SHP77 (cell line): ENCODE measurements around the gene CLEC4M.
"Not testable (repeated sequence)": the region's sequence is repeated elsewhere in the genome, so short reads cannot be mapped to it uniquely, and the experiment has no call there.

Source experiments
- DNase-seq, 2 experiments: peaks; one replicate each; lab custom pipeline; 2025; lab: John Stamatoyannopoulos, UW

CLEC4M gene

DNA sequence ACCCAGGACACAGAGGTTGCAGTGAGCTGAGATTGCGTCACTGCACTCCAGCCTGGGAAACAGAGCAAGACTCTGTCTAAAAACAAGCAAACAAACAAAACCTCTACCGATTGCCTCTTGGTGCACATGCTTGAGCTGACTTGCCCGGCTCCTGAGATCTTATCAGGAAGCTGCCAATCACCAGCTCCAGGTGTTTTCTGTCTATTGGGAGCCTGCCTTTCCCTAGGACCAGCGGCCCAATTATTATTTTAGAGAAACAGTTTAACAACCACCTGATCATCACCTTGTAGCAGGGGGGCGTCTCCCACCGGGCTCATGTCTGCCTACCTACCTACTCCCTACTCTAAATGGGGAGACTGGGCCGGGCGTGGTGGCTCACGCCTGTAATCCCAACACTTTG, 10.8 kb downstream of the CLEC4M start:
- no peak for DNase-seq

DNA sequence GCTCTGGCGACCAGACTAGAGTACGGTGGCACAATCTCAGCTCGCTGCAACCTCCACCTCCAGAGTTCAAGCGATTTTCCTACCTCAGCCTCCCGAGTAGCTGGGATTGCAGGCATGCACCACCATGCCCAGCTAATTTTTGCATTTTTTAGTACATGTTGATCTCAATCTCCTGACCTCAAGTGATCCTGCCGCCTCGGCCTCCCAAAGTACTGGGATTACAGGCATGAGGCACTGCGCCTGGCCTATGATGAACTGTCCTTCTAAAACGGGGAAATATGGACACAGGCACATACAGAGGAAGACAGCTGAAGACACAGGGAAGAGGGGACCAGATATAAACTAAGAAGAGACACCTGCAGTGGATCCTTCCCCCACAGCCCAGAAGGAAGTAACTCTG, 12.7 kb downstream of the CLEC4M start:
- no peak for DNase-seq

DNA sequence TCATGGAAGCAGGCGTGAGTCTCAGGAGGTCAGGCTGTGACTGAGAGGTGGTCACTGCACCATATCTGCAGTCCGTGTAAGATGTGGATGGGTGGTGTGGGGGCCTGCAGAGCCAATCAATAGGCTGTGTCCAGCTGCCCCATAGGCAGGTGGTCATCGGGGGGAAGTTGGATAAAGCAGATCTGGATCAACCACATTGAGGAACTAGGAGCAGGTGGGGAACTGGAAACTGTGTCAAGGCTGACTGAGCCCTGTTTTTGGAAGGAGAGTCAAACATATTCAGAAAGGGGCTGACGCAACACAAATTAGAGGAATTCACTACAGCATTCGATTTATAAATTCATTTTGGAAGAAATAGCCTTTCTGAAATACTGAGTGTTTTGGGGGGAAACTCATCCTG, 15.0 kb downstream of the CLEC4M start:
- no peak for DNase-seq

DNA sequence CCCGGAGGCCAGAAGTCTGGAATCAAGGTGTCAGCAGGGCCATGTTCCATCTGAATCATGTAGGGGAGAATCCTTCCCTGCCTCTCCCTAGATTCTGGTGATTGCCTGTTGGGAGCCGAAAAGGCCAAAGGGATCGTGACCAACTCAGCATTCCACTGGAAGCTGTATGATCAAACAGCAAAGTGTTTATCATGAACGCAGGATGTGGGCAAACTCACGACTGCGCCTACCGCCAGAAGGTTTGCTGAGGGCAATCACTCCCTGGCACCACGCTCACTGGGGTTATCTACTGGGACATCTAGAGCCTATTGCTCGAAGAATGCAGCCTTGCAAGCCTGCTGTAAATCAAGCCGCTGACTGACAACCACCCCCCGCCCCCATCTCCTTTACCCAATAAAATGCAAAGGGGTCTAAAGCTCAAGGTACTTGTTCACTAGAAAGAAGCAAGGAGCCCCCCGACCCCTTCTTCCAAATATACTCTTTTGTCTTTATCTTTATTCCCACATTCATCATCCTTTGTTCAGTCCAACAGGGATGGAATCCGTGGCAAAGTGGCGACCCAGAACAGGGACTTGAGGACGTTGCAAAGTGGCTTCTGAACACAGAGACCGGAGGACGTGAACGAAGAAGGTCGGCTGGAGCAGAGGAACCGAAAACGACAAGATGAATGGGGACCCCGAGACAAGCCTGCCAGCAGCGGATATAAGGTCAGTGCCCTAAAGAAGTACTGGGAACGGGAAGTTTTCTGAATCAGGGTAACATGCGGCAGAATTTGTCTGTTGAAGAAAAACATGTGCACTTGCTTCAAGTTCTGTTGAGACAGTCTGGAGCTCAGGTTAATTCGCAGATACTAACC, 16.8 kb downstream of the CLEC4M start:
- DNase-seq = no peak

DNA sequence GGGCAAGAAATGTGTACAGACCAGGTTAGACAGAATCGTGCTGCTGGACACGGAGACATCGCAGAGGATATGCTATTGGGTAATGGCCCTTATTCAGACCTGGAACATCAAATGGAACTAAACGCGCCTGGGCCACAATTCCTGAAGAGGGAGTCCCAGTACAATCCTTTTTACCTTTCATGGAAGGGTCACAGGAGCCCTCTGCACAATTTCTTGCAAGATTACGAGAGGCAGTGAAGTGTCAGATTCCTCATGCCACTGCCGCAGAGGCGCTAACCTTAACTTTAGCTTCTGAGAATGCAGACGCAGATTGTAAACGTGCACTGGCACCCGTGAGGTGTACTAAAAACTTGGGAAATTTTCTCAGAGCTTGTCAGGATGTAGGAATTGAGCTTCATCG, 18.1 kb downstream of the CLEC4M start:
- no peak for DNase-seq

DNA sequence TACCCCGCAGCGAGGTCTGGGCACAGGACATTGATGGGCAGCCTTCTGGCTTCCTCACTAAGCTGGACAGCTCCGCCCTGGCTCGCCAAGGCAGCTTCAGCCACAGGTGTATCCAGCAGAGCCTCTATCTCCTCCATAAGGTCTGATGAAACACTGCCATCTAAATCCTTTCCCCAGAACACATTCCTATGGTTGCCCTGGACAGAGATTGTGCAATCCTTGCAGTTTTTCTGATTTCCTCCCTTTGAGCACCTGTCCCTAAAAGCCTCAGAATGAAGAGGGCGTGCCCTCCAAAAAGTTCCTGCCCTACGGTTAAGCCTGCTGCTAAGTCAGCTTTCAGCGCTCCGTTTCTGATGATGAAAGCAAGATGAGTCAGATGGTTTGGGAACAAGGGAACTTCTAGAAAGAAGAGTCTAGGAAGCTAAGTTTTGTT, 21.0 kb downstream of the CLEC4M start:
- no peak for DNase-seq

DNA sequence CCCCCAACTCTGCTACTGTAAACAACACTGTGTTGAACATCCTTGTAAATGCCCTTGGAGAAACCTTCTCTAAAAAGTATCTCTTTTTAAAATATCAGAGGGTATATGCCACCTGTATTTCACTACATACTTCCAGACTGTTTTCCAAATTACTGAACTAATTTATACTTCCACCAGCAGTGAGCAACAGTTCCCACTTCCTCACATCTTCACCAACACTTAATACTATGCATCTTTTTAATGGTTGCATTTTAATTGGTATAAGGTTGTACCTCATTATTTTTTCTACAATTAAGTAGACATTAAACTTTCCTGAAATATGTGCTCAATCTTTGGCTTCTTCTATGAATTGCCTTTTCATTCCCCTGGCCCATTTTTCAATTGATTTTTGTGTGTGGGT, 21.8 kb downstream of the CLEC4M start:
- DNase-seq = no peak

DNA sequence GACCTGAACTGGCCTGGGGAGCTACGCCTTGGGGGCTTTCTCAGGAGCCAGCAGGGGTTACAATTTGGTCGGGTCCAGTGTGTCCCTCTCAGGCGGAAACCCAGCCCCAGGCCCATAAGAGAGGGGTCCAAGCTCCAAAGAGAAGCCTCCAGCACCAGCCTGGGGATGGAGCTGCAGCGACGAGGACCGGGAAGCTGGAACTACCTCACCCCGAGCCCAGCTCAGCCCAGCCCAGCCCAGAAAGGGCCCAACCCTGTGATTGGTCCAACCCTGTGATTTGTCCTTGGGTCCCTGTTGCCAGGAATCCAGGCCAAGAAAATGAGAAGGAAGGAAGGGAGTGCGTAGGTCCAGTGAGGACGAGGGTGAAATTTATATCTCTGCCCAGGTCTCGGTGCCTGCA, 24.1 kb downstream of the CLEC4M start:
- no peak for DNase-seq

DNA sequence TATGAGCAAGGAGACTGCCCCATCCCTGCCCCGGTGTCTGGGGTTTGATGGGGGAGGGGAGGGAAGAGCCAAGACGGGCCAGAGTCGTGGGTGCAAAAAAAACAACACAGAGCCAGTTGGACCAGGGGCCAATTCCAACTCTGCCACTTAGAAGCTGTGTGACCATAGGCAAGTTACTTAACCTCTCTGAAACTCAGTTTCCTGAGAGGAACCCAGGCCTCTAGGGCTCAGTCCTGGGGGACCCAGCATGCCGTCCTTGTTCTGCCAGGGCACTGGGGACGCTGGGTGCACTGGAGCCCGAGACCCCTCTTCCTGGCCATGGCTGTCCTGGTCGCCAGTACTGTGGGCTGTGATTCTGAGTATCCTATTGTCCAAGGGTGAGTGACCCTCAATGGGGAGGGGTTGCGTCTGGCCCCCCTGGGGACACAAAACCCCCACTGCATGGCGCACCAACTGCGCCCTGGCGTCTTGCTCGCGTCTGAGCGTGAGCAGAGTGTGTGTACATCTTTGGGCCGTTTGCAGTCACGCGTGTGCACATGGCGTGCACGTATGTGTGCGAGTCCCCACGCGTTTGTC, 24.6 kb downstream of the CLEC4M start:
- no peak for DNase-seq

DNA sequence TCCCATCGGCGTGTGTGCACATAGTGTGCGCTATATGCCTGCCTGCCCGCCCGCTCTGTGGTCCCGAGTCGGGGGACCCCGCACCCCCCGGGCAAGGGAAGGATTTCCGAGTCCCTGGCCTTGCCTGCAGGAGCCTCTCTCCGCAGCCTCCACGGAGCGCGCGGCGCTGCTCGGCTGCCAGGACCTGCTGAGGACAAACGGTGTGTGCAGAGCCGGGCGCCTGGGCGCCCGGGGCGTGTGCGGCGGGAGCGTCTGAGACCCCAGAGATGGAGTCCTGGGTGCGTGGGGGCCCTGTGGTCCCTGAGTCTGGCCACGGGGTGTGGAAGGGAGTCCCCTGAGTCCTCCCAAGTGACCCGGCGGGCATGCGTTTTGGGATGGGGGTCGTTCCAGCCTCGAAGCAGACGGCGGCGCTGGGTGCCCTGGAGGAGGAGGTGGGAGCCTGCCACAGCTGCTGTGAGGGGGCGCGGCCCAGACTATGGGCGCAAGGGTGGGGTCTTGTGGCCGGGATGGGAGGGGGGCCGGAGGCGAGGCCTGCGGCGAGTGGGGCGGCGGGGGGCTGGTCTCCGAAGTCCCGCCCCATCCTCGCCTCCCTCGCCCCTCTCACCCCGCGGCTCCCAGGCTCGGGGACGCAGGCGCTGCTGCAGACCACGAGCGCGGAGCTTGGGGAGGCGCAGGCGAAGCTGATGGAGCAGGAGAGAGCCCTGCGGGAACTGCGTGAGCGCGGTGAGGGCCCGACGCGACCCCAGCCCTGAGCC, 25.3 kb downstream of the CLEC4M start:
- DNase-seq = no peak

DNA sequence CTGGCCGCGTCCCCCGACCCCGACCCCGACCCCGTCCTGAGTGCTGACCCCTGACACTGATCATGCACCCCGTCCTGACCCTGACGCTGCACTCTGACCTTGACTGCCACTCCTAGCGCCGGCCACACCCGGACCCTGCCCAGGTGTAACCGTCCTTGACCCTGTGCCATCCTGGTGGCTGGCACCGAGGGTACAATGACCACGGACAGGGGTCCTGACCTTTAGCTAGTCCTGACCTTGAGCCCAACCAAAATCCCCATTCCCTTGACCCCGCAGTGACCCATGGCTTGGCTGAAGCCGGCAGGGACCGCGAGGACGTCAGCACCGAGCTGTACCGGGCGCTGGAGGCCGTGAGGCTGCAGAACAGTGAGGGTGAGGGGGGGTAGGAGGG, 25.9 kb downstream of the CLEC4M start:
- DNase-seq = no peak

DNA sequence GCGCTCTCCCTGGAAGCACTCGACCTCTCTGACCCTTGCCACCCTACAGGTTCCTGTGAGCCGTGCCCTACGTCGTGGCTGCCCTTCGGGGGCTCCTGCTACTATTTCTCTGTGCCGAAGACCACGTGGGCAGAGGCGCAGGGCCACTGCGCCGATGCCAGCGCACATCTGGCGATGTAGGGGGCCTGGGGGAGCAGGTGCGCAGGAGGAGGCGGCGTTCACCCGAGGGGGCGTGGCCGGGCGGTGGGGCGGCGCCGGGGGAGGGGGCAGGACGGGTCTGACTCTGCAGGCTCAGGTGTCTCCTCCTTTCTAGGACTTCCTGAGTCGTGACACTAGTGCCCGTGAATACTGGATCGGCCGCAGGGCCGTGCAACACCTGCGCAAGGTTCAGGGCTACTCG, 26.4 kb downstream of the CLEC4M start:
- DNase-seq = no peak

DNA sequence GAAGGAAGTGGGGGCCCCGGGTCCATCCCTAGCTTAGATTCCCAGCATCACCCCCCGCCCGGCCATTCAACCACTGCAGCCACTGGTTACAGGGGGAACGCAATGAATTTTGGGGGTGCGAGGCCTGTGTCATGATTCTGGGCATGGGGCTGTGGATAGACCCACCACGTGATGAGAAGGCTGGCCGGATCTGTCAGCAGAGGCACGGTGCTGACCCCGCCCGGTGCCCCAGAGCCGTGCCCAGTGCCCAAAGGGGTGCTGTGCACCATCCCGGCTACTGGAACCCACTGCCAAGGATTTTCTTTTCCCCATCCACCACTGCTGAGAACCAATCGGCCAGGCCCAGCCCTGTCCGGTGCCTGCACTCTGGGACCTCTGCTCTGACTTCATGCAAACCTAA, 27.4 kb downstream of the CLEC4M start:
- DNase-seq = no peak

DNA sequence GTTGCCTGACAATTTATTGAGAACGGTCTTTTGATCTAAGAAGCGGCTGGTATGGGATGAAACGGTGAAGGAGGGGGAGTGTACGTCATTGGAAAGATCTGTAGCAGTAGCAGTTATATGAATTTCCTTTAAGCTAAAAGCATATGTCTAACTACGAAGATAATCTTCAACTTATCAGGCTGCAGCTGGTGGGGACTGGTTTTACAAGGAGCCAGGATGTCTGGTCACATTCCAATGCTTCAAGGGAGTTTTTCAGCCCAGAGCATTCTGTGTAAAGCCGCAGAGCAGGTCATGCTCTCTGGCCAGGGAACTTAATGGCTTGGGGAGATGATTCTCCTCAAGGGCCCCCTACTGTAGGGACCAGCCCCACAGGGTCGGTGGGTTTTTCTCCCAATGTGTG, 29.2 kb downstream of the CLEC4M start:
- DNase-seq = no peak

DNA sequence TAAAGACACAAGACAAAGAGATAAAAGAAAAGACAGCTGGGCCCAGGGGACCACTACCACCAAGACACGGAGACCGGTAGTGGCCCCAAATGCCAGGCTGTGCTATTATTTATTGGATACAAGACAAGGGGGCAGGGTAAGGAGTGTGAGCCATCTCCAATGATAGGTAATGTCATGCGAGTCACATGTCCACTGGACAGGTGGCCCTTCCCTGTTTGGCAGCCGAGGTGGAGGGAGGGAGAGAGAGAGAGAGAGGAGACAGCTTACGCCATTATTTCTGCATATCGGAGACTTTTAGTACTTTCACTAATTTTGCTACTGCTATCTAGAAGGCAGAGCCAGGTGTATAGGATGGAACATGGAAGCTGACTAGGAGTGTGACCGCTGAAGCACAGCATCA, 29.7 kb downstream of the CLEC4M start:
- not testable (repeated sequence) for DNase-seq

DNA sequence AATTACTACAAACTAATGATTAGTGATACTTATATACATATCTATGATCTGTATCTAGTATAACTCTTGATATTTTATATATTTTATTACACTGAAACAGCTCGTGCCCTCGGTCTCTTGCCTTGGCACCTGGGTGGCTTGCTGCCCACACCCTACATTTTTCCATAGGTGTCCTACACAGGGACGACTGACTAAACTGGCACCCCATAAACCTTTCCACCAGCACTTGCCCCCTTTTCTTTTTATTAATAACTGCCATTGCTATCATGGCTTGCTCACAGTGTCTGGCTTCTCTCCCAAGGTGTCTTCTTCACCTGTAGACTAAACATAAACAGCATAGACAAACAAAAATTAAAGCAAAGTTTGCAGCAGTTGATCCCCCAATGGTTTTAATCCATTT, 30.4 kb downstream of the CLEC4M start:
- DNase-seq = no peak

DNA sequence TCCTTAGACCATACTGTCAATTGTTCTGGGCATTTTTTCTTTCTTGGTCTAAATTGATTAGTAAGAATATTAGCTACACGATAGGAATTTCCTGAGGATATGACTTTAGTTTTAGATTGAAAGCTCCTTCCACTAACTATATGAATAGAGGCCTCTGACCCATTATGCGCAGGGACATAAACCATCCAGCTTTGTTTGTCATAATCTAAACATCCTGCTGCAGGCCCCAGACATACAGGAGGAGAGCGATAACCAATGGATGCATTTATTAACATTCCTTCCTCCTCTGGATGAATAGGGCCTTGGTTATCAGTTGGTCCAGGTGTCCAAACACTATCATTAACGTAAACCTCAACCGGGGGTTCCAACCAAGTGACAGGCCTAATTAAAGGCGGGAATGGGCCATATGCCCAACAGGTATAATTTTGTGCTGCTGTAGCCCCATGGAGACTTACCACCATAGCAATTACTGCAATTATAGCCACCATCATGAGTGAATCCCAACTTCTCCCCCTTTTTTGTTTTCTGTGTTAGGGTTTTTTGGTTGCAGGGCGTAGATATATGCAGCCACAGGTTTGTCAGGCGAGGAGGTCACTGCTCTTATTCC, 32.6 kb downstream of the CLEC4M start:
- no peak for DNase-seq

DNA sequence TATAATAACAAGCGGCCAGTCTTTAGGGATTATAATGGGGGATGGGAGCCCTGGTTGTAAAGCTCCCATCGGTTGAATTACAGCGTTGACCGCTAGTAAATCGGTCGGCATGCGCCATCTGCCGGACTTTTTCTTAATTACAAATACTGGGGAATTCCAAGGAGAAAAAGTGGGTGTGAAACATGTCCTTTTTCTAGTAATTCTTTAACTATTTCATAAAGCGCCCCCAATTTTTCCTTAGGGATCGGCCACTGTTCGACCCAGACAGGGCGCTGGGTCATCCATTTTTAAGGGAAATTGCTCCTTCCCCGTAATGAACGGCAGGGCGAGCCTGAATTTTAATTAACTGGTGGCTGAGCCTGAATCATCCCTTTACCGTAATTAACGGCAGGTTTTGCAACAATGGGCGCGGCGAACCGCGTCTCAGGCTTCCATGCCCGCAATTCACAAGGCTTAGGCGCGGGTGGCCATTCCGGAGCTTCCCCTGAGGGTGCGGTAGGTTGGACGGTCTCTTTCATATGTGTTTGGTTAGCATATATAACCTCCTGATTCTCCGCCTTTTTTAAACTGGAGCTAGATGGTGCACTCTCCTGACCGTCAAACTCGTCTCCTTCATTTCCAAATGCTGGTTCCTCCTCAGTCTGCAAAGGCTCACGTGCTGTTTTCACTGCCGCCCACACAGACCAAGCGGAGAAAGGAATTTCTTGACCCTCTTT, 36.8 kb downstream of the CLEC4M start:
- peak; percentile 70 to 71 for DNase-seq

DNA sequence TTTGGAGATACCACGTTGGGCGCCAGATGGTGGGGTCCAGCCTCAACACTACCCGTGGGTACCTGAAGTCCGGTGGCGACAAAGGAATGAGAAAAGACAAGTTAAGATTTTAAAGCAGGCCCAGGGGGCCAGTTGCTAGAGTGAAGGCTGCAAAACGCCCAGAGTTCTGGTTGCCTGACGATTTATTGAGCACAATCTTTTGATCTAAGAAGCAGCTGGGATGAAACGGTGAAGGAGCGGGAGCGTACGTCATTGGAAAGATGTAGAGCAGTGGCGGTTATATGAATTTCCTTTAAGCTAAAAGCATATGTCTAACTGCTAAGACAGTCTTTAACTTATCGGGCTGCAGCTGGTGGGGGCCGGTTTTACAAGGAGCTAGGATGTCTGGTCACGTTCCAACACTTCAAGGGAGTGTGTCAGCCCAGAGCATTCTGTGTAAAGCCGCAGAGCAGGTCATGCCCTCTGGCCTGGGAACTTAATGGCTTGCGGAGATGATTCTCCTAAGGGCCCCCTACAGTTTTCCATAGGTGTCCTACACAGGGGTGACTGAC, 38.1 kb downstream of the CLEC4M start:
- no peak for DNase-seq

DNA sequence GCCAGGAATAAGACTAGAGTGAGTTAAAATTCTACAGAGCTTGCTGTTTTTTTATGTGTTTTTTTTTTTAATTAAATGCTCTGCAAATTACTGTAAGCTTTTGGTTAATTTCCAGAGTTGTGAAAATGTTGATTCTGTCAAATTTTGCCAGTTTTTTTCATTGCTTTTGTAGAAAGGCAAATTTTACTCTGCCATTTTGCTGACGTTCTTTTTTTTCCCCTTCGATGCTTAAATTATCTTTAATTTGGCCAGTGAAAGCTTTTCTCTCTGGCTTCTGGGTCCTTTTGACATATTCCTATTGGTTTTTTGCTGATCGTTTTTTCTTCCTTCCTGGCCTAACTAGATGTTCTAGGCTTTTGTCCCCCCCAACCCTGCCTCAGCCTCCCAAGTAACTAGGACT, 43.2 kb downstream of the CLEC4M start:
- DNase-seq = no peak

DNA sequence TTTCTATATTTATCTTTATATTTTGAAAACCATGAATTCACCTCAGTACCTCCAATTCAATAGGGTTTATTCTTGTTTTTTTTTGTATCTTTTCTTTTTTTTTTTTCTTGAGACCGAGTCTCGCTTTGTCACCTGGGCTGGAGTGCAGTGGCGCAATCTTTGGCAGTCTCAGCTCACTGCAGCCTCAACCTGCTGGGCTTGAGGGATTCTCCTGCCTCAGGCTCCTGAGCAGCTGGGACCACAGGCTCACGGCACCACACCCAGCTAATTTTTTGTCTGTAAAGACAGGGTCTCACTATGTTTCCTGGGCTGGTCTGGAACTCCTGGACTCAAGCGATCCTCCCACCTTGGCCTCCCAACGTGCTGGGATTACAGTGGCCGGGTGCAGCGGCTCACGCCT, 43.8 kb downstream of the CLEC4M start:
- no peak for DNase-seq

DNA sequence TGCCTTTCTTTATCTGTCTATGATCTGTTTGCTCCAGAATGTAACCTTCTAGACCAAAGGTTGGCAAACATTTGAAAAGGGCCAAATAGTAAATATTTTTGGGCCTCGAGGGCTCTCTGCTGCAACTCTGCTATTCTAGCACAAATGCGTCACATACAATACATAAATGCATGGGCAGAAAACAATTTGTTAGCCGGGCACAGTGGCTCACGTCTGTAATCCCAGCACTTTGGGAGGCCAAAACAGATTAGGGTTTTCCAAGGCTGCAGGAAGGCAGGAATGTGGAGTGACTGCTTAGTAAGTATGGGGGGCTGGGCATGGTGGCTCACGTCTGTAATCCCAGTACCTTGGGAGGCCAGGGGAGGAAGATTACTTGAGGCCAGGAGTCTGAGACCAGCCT, 45.1 kb downstream of the CLEC4M start:
- DNase-seq = no peak
